GM23338 (cell line): ENCODE data around the gene KNL1. TPM values are rescaled to one million over a fixed set of nuclear protein-coding genes. Genes with fewer than 3 reads are reported as not detected.

Experiments used
- ATAC-seq: fragments of 200-7000 bp; cut with Tn5 transposase; 3 replicates; pipeline ENCODE4 v1.9.1; 2020
- DNase-seq: peaks from one replicate; pipeline ENCODE4 v3.0.0-alpha.2; 2015; ENCODE audit warnings: low spot score
- H2AFZ ChIP-seq: fragments of 200-600 bp; sonication (generic); 2 replicates; pipeline ENCODE4 v1.8.0; 2016; ENCODE audit warnings: antibody characterized with exemption, mild to moderate bottlenecking, moderate library complexity
- H3F3A ChIP-seq: fragments of 200-600 bp; sonication (generic); replicated peaks from 2 replicates; pipeline ENCODE4 v1.8.0; 2017; ENCODE audit warnings: antibody characterized with exemption, mixed run types, low read depth
- H3K27ac ChIP-seq: fragments of 200-600 bp; sonication (generic); 2 replicates; pipeline ENCODE4 v1.6.1; 2016; ENCODE audit warnings: low read depth
- H3K27me3 ChIP-seq: fragments of 200-600 bp; sonication (generic); 2 replicates; pipeline ENCODE4 v1.8.0; 2016; ENCODE audit warnings: mild to moderate bottlenecking, mixed run types, moderate library complexity; ENCODE audit not compliant: insufficient read depth
- H3K36me3 ChIP-seq: fragments of 200-600 bp; sonication (generic); 2 replicates; pipeline ENCODE4 v1.8.0; 2016; ENCODE audit warnings: mild to moderate bottlenecking; ENCODE audit not compliant: insufficient read depth
- H3K4me1 ChIP-seq: fragments of 200-600 bp; sonication (generic); 2 replicates; pipeline ENCODE4 v1.8.0; 2016; ENCODE audit warnings: mild to moderate bottlenecking, moderate library complexity; ENCODE audit not compliant: insufficient read depth
- H3K4me2 ChIP-seq: fragments of 200-600 bp; sonication (generic); 2 replicates; pipeline ENCODE4 v1.7.1; 2017; ENCODE audit warnings: mixed run types
- H3K4me3 ChIP-seq: fragments of 200-600 bp; sonication (generic); 2 replicates; pipeline ENCODE4 v1.6.1; 2016; ENCODE audit warnings: mixed run types
- H3K79me2 ChIP-seq: fragments of 200-600 bp; sonication (generic); replicated peaks from 2 replicates; pipeline ENCODE4 v1.8.0; 2017; ENCODE audit warnings: mild to moderate bottlenecking; ENCODE audit not compliant: insufficient read depth
- H3K9me2 ChIP-seq: fragments of 200-600 bp; sonication (generic); 2 replicates; pipeline ENCODE4 v1.8.0; 2017; ENCODE audit not compliant: insufficient read depth
- H4K20me1 ChIP-seq: fragments of 200-600 bp; sonication (generic); replicated peaks from 2 replicates; pipeline ENCODE4 v1.8.0; 2017; ENCODE audit warnings: mild to moderate bottlenecking; ENCODE audit not compliant: insufficient read depth
- H3K27ac Mint-ChIP-seq: 2 replicates; pipeline ENCODE4 v1.8.0; 2020; ENCODE audit warnings: inconsistent platforms, mild to moderate bottlenecking, moderate library complexity, mixed read lengths
- H3K27me3 Mint-ChIP-seq: 3 replicates; pipeline ENCODE4 v1.8.0; 2022; ENCODE audit warnings: low read depth, mild to moderate bottlenecking, moderate library complexity, mixed read lengths, inconsistent platforms; ENCODE audit not compliant: insufficient read depth, poor library complexity
- H3K36me3 Mint-ChIP-seq: 3 replicates; pipeline ENCODE4 v1.8.0; 2021; ENCODE audit warnings: low read depth, mild to moderate bottlenecking, inconsistent platforms, moderate library complexity, mixed read lengths
- H3K4me1 Mint-ChIP-seq: 3 replicates; pipeline ENCODE4 v1.8.0; 2020; ENCODE audit warnings: mild to moderate bottlenecking, inconsistent platforms, mixed read lengths
- H3K4me3 Mint-ChIP-seq: 3 replicates; pipeline ENCODE4 v1.8.0; 2021; ENCODE audit warnings: moderate library complexity, mild to moderate bottlenecking, inconsistent platforms, mixed read lengths
- H3K9me3 Mint-ChIP-seq: 3 replicates; pipeline ENCODE4 v1.8.0; 2020; ENCODE audit warnings: moderate library complexity, mild to moderate bottlenecking, inconsistent platforms, mixed read lengths
- CREB1 ChIP-seq: fragments of 250-450 bp; sonication (Bioruptor Pico); IDR thresholded peaks from 2 replicates; pipeline ENCODE4 v1.5.0; 2020; ENCODE audit warnings: low read depth, mild to moderate bottlenecking, moderate library complexity
- EZH2 ChIP-seq: fragments of 200-600 bp; sonication (generic); IDR thresholded peaks from one replicate; pipeline ENCODE4 v1.8.0; 2017; ENCODE audit warnings: antibody characterized with exemption, mild to moderate bottlenecking, low read depth; ENCODE audit not compliant: unreplicated experiment
- EZH2phosphoT487 ChIP-seq: fragments of 200-600 bp; sonication (generic); IDR thresholded peaks from one replicate; pipeline ENCODE4 v1.8.1; 2018; ENCODE audit warnings: antibody characterized with exemption; ENCODE audit not compliant: unreplicated experiment
- JUNB ChIP-seq: IDR thresholded peaks from one replicate; pipeline ENCODE4 v1.6.1; 2016; ENCODE audit warnings: antibody characterized with exemption; ENCODE audit not compliant: unreplicated experiment
- POLR2AphosphoS5 ChIP-seq: IDR thresholded peaks from 2 replicates; pipeline ENCODE4 v1.6.1; 2016; ENCODE audit warnings: antibody characterized with exemption, low read depth
- STAT1 ChIP-seq: IDR thresholded peaks from one replicate; pipeline ENCODE4 v1.6.1; 2016; ENCODE audit warnings: antibody characterized with exemption; ENCODE audit not compliant: unreplicated experiment
- ZNF114 ChIP-seq: fragments of 250-450 bp; sonication (Bioruptor Pico); IDR thresholded peaks from 2 replicates; pipeline ENCODE4 v1.5.0; 2020; ENCODE audit warnings: mild to moderate bottlenecking, moderate library complexity
- ZNF331 ChIP-seq: fragments of 250-450 bp; sonication (Bioruptor Pico); IDR thresholded peaks from 2 replicates; pipeline ENCODE4 v1.5.0; 2020; ENCODE audit warnings: low read depth, mild to moderate bottlenecking, moderate library complexity
- polyA plus RNA-seq: library from polyadenylated mRNA; unstranded; fragments of >200 nt; fragmentation: Nextera tagmentation; extraction: Ambion mirVana; gene quantifications from 2 replicates; pipeline ENCODE4 v1.2.1, GENCODE V29; 2016
- total RNA-seq: library from RNA; depleted of rRNA; stranded (reverse); fragments of >200 nt; shearing (Covaris generic); gene quantifications from 2 replicates; pipeline ENCODE4 v1.2.3, GENCODE V29; 2014
- TF ChIP-seq, protein P1 (sequence below), 2 experiments: fragments of 200-600 bp in 1 of 2; sonication (generic) in 1 of 2; conservative IDR thresholded peaks; 2 replicates each; pipeline versions ENCODE4 v1.5.1 to v1.6.1; 2016 to 2017; ENCODE audit warnings: antibody characterized with exemption in 2 of 2, low read depth in 2 of 2, mild to moderate bottlenecking in 2 of 2, moderate library complexity in 1 of 2
- TF ChIP-seq, protein P2 (sequence below): IDR thresholded peaks from 2 replicates; pipeline ENCODE4 v1.6.1; 2016; ENCODE audit warnings: antibody characterized with exemption
- TF ChIP-seq, protein P3 (sequence below): IDR thresholded peaks from one replicate; pipeline ENCODE4 v1.6.1; 2018; ENCODE audit warnings: antibody characterized with exemption; ENCODE audit not compliant: unreplicated experiment

Gene KNL1
- total and polyA plus RNA-seq, 2 experiments from 2014 or later: 16.7 to 43.2 TPM

DNA sequence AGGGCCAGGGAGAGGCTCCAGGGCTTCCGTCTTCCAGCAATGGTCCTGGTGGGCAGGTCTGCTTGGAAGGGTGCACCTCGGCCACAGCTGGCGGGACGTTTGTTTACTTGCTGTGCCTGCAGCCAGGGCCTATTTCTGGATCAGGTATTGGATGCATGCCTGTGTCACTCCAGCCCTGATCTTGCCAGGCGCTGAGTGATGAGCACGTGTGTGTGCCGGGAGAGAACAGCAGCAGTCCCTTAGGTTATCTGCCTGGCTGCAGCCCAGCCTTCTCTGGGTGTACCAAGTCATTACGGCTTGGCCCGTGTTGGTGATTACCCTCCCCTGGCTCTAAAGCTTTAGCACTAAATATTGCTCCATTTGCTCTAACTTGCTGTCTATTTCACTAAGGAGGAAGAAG is 44.2 kb upstream of the KNL1 start (continued):
- TF ChIP-seq, protein P1, sequence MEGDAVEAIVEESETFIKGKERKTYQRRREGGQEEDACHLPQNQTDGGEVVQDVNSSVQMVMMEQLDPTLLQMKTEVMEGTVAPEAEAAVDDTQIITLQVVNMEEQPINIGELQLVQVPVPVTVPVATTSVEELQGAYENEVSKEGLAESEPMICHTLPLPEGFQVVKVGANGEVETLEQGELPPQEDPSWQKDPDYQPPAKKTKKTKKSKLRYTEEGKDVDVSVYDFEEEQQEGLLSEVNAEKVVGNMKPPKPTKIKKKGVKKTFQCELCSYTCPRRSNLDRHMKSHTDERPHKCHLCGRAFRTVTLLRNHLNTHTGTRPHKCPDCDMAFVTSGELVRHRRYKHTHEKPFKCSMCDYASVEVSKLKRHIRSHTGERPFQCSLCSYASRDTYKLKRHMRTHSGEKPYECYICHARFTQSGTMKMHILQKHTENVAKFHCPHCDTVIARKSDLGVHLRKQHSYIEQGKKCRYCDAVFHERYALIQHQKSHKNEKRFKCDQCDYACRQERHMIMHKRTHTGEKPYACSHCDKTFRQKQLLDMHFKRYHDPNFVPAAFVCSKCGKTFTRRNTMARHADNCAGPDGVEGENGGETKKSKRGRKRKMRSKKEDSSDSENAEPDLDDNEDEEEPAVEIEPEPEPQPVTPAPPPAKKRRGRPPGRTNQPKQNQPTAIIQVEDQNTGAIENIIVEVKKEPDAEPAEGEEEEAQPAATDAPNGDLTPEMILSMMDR (conservative IDR thresholded peaks at IDR 0.05; ENCODE audit: low read depth in 2 of 2): no peak
- TF ChIP-seq ZNF331 (CRISPR knock-in tag) (no peak), CREB1 (no peak)

DNA sequence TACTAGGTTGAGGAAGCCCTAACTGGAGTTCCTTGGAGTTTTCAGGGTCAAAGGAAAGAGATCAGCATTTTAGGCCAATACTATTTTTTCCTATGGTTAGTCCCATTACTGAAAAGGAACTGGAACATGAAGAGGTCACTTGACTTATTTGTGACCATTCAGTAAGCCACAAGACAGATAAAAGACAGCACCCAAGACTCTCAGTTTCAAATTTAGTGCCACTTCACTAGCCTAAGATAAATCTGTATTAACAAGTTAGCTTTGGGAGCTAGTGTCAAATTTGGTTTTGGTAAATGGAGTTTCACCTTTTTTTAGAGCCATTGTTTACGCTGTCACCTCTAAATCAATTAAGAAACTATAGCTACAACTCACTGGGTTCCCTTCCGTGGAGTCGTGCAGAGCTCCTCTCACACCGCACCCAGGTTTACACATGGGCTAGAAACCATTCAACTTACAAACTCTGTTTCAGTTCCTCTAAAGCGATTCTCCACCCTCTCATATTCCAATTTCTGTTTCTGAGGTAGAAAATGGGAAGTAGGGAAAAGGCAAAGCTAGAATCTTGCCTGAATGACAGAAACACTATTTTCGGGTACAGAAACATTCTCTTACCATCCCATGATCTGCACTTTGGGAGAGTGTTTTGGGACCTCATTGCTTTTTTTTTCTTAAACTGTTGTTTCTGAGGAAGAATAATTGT is 43.6 kb upstream of the KNL1 start:
- Mint-ChIP-seq H3K4me3 (no peak overlapping the region), H3K27me3 (peaks cover 15% of the 10 kb centered on the region), H3K9me3 (no peaks in the 10 kb centered on the region), H3K36me3 (peaks cover 7% of the 10 kb centered on the region; the same call in 2 of the 3 replicates), H3K4me1 (peaks cover 29% of the 10 kb centered on the region), H3K27ac (no peak overlapping the region)
- Histone ChIP-seq H2AFZ (no peak overlapping the region), H3K4me3 (no peak overlapping the region), H3K4me2 (no peak overlapping the region), H3K4me1 (peaks cover 27% of the 10 kb centered on the region), H3F3A (no peaks in the 10 kb centered on the region), H3K79me2 (no peaks in the 10 kb centered on the region), H3K27me3 (no peaks in the 10 kb centered on the region), H4K20me1 (no peaks in the 10 kb centered on the region), H3K36me3 (no peaks in the 10 kb centered on the region), H3K27ac (no peak overlapping the region), H3K9me2 (no peaks in the 10 kb centered on the region)
- ATAC-seq (no peak), DNase-seq (no peak)
- TF ChIP-seq, protein P1 (conservative IDR thresholded peaks at IDR 0.05; ENCODE audit: low read depth in 2 of 2): no peak
- TF ChIP-seq EZH2phosphoT487 (no peak), JUNB (no peak), ZNF331 (CRISPR knock-in tag) (no peak), ZNF114 (CRISPR knock-in tag) (no peak), EZH2 (no peak), POLR2AphosphoS5 (no peak), STAT1 (no peak)
- TF ChIP-seq, protein P2, sequence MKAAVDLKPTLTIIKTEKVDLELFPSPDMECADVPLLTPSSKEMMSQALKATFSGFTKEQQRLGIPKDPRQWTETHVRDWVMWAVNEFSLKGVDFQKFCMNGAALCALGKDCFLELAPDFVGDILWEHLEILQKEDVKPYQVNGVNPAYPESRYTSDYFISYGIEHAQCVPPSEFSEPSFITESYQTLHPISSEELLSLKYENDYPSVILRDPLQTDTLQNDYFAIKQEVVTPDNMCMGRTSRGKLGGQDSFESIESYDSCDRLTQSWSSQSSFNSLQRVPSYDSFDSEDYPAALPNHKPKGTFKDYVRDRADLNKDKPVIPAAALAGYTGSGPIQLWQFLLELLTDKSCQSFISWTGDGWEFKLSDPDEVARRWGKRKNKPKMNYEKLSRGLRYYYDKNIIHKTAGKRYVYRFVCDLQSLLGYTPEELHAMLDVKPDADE: no peak
- TF ChIP-seq, protein P3, sequence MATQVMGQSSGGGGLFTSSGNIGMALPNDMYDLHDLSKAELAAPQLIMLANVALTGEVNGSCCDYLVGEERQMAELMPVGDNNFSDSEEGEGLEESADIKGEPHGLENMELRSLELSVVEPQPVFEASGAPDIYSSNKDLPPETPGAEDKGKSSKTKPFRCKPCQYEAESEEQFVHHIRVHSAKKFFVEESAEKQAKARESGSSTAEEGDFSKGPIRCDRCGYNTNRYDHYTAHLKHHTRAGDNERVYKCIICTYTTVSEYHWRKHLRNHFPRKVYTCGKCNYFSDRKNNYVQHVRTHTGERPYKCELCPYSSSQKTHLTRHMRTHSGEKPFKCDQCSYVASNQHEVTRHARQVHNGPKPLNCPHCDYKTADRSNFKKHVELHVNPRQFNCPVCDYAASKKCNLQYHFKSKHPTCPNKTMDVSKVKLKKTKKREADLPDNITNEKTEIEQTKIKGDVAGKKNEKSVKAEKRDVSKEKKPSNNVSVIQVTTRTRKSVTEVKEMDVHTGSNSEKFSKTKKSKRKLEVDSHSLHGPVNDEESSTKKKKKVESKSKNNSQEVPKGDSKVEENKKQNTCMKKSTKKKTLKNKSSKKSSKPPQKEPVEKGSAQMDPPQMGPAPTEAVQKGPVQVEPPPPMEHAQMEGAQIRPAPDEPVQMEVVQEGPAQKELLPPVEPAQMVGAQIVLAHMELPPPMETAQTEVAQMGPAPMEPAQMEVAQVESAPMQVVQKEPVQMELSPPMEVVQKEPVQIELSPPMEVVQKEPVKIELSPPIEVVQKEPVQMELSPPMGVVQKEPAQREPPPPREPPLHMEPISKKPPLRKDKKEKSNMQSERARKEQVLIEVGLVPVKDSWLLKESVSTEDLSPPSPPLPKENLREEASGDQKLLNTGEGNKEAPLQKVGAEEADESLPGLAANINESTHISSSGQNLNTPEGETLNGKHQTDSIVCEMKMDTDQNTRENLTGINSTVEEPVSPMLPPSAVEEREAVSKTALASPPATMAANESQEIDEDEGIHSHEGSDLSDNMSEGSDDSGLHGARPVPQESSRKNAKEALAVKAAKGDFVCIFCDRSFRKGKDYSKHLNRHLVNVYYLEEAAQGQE: no peak
